Stomach (tissue), 9 donors: Measurements from ENCODE around the gene DOCK8. TPM values are rescaled to one million over a fixed set of nuclear protein-coding genes. Genes with fewer than 3 reads are reported as not detected.
A peak's percentile ranks its signal among the peaks of the same experiment; 100 is the strongest.

Source experiments
- DNase-seq, 2 donors: peaks; one replicate each; pipeline versions ENCODE4 v3.0.0 to v3.0.0-alpha.2; 2013 to 2019
- H3K27ac ChIP-seq, 5 donors: fragments of 200-600 bp in 4 of 5; sonication (generic) in 4 of 5; one replicate each; pipeline ENCODE4 v1.5.1; 2013 to 2019; ENCODE audit warnings: mild to moderate bottlenecking in 1 of 5, moderate library complexity in 1 of 5
- H3K27me3 ChIP-seq, 3 donors: fragments of 200-600 bp; sonication (generic); one replicate each; pipeline ENCODE4 v1.5.1; 2017 to 2019; ENCODE audit warnings: mixed run types in 1 of 3
- H3K36me3 ChIP-seq, 4 donors: fragments of 200-600 bp; sonication (generic); 1 replicate in 3 of 4; 2 replicates in 1 of 4; pipeline ENCODE4 v1.5.1; 2016 to 2019
- H3K4me1 ChIP-seq, 4 donors: fragments of 200-600 bp; sonication (generic); one replicate each; pipeline ENCODE4 v1.5.1; 2016 to 2019
- H3K4me3 ChIP-seq, 4 donors: fragments of 200-600 bp; sonication (generic) in 3 of 4; one replicate each; pipeline ENCODE4 v1.5.1; 2016 to 2019; ENCODE audit warnings: mild to moderate bottlenecking in 1 of 4
- H3K9me3 ChIP-seq, 4 donors: fragments of 200-600 bp; sonication (generic); one replicate each; pipeline ENCODE4 v1.5.1; 2016 to 2019
- EP300 ChIP-seq: sonication (generic); formaldehyde crosslinking; IDR thresholded peaks from one replicate; pipeline ENCODE4 v1.6.1; 2017; ENCODE audit warnings: antibody characterized with exemption
- POLR2A ChIP-seq, 4 donors: fragments of 450-650 bp; IDR thresholded peaks; one replicate each; pipeline ENCODE4 v1.6.1; 2016; ENCODE audit warnings: antibody characterized with exemption in 4 of 4, control low read depth in 2 of 4, mild to moderate bottlenecking in 1 of 4, moderate library complexity in 1 of 4
- POLR2AphosphoS5 ChIP-seq, 3 donors: sonication (generic); formaldehyde crosslinking; IDR thresholded peaks; one replicate each; pipeline ENCODE4 v1.6.1; 2016; ENCODE audit warnings: antibody characterized with exemption in 3 of 3
- WGBS, 5 donors: extraction: QIAGEN DNeasy Blood & Tissue Kit in 3 of 5; methylation state at CpG; one replicate each; pipeline versions ENCODE4 v1.1.5 to v1.1.7; 2013 to 2018; 5-methylcytosine and 5-hydroxymethylcytosine counted together
- intact Hi-C: fragments of 100-400 bp; cut with DNase I; formaldehyde crosslinking; loops from one replicate; pipeline ENCODE4 v1.15.1; 2023; ENCODE audit warnings: low total_unique reads
- polyA plus RNA-seq, 3 donors: library from polyadenylated mRNA; stranded (reverse); fragments of 200-250 nt; gene quantifications; one replicate each; pipeline ENCODE4 v1.2.3, GENCODE V29; 2013
- total RNA-seq, 5 donors: library from RNA; depleted of rRNA; stranded (reverse); fragments of >200 nt; gene quantifications; one replicate each; pipeline versions ENCODE4 v1.1.0 to v1.2.3, GENCODE V29; 2014 to 2016
- TF ChIP-seq, protein P1 (sequence below), 7 experiments: fragments of 450-650 bp in 4 of 7; fragments of 200-600 bp in 3 of 7; sonication (generic) in 3 of 7; IDR thresholded peaks; one replicate each; pipeline ENCODE4 v1.5.1; 2016 to 2019; ENCODE audit warnings: antibody characterized with exemption in 7 of 7, control low read depth in 2 of 7, mild to moderate bottlenecking in 1 of 7
- donor health status: healthy with polysubstance abuse.
- donor health status: Bipolar disorder and iron deficiency.
- donor health status: healthy.

DOCK8 gene
- total and polyA plus RNA-seq, 8 donors, result 2.8 to 191 (median 10.2) TPM

DNA sequence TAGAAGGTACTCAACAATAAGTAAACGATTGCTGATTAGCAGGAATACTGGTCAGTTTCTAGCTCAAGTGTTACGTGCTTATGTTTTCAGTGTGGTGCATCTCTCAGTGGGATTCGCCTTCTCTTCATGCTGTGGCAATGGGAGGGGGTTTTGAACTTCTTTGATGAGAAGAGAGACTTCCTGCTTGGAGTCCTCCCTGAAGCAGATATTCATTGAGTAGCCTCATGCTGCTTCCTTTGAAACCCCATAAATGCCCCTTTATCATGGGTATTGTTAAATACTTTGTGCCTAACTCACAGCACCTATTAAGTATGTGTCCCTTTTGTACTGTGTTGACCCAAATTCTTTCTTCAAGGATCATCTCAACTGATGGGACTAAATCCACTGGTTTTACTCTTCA is 116.5 kb downstream of the DOCK8 start:
- Histone ChIP-seq H3K9me3 (no peaks in the 10 kb centered on the region), H3K27ac (no peak overlapping the region), H3K4me1 (peaks cover under 1 to 20% (median 10%) of the 10 kb centered on the region in 4 donors), H3K27me3 (no peaks in the 10 kb centered on the region), H3K4me3 (no peak overlapping the region), H3K36me3 (peaks cover 0 to 59% (median 22%) of the 10 kb centered on the region in 4 donors)
- no peak for DNase-seq
- TF ChIP-seq, protein P1, sequence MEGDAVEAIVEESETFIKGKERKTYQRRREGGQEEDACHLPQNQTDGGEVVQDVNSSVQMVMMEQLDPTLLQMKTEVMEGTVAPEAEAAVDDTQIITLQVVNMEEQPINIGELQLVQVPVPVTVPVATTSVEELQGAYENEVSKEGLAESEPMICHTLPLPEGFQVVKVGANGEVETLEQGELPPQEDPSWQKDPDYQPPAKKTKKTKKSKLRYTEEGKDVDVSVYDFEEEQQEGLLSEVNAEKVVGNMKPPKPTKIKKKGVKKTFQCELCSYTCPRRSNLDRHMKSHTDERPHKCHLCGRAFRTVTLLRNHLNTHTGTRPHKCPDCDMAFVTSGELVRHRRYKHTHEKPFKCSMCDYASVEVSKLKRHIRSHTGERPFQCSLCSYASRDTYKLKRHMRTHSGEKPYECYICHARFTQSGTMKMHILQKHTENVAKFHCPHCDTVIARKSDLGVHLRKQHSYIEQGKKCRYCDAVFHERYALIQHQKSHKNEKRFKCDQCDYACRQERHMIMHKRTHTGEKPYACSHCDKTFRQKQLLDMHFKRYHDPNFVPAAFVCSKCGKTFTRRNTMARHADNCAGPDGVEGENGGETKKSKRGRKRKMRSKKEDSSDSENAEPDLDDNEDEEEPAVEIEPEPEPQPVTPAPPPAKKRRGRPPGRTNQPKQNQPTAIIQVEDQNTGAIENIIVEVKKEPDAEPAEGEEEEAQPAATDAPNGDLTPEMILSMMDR (IDR thresholded peaks at IDR 0.05), result no peak
- TF ChIP-seq EP300, result no peak
- TF ChIP-seq POLR2A (IDR thresholded peaks at IDR 0.05), result no peak
- TF ChIP-seq POLR2AphosphoS5 (IDR thresholded peaks at IDR 0.05), result no peak
- intact Hi-C loops, result no loop called here
- WGBS, 5 donors, result 34 to 71% (median 59%) methylated on average over 3 of the region's 3 CpGs

DNA sequence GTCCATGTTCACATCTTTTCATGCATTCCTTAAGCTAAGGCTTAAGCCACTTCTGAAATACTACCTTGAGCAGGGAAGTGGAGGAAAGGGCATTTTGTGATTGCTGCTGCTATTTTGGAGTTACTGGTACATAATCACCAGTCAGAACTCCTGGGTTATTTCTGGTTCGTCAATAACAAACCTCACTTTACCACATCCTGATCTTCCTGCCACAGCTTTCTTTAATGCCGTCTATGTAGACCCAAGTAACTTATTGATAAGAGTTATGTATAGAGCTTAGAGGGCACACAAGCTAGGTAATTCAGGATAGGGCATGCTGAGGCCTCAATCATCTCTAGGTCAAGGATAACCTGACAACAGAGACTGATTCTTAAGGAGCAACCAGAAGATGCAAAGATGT is 120.7 kb downstream of the DOCK8 start:
- TF ChIP-seq, protein P1 (IDR thresholded peaks at IDR 0.05), result no peak
- TF ChIP-seq EP300, result no peak
- TF ChIP-seq POLR2A (IDR thresholded peaks at IDR 0.05), result no peak
- TF ChIP-seq POLR2AphosphoS5 (IDR thresholded peaks at IDR 0.05), result no peak
- DNase-seq, result no peak
- intact Hi-C loops, result no loop called here
- Histone ChIP-seq H3K4me1 (peaks cover 14 to 33% (median 21%) of the 10 kb centered on the region in 4 donors), H3K4me3 (no peak overlapping the region), H3K27me3 (no peaks in the 10 kb centered on the region), H3K36me3 (peaks cover 4 to 56% (median 24%) of the 10 kb centered on the region in 4 donors), H3K9me3 (no peaks in the 10 kb centered on the region), H3K27ac (no peak overlapping the region)
- WGBS, 5 donors, result 25 to 52% (median 40%) methylated on average over 2 of the region's 2 CpGs

DNA sequence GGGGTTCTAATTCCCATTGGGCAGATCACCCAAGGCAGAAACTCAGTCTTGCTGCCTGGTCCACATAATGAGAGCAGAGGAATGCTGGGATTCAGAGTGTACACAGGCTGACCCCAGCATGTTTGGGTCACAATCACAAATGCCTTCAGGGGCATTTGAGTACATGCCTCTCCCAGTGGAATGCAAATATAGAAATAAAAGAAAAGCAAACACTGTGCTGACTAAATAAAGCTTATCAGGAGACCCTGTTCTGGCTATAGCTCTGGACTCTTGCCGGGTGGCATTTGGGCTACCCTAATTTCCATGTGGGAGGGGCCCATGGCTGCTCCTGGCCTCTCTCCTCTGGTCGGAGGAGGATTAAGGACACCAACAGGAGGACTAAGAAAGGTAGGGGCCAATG is 121.4 kb downstream of the DOCK8 start:
- no peak for TF ChIP-seq EP300
- peak in 2 of 3 donors; percentile 33 to 73 for TF ChIP-seq POLR2AphosphoS5 (IDR thresholded peaks at IDR 0.05)
- H3K9me3 ChIP-seq, result no peaks in the 10 kb centered on the region
- H3K4me1 ChIP-seq, result peaks cover 14 to 33% (median 21%) of the 10 kb centered on the region in 4 donors
- H3K36me3 ChIP-seq, result peaks cover 5 to 58% (median 26%) of the 10 kb centered on the region in 4 donors
- WGBS, 5 donors, result 29 to 46% (median 31%) methylated on average over 2 of the region's 2 CpGs
- DNase-seq, result peak; percentile 72 to 80
- intact Hi-C loops, result no loop called here
- no peaks in the 10 kb centered on the region for H3K27me3 ChIP-seq
- peak overlapping the region in 1 of 5 donors; percentile 13 for H3K27ac ChIP-seq
- H3K4me3 ChIP-seq, result no peak overlapping the region

DNA sequence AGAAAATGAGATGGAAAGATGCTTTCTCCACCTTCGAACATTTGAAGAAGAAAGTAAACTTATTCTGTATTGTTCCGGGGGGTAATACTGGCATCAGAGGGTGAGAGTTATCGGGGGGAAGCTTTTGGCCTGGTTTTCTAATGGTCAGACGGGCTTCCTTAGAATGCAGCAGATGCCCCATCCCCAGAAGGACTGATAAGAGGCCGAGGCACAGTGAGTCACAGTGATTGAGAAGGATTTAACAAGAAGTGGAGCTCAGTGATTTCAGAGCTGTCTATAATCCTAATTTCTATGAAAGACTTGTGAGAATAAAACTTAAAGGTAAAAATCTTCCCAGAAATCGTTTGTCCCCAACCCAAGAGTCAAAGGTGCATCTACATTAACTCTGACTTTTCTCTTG is 123.9 kb downstream of the DOCK8 start:
- TF ChIP-seq POLR2AphosphoS5 (IDR thresholded peaks at IDR 0.05) (no peak), EP300 (no peak), POLR2A (IDR thresholded peaks at IDR 0.05) (no peak)
- TF ChIP-seq, protein P1 (IDR thresholded peaks at IDR 0.05), result no peak

DNA sequence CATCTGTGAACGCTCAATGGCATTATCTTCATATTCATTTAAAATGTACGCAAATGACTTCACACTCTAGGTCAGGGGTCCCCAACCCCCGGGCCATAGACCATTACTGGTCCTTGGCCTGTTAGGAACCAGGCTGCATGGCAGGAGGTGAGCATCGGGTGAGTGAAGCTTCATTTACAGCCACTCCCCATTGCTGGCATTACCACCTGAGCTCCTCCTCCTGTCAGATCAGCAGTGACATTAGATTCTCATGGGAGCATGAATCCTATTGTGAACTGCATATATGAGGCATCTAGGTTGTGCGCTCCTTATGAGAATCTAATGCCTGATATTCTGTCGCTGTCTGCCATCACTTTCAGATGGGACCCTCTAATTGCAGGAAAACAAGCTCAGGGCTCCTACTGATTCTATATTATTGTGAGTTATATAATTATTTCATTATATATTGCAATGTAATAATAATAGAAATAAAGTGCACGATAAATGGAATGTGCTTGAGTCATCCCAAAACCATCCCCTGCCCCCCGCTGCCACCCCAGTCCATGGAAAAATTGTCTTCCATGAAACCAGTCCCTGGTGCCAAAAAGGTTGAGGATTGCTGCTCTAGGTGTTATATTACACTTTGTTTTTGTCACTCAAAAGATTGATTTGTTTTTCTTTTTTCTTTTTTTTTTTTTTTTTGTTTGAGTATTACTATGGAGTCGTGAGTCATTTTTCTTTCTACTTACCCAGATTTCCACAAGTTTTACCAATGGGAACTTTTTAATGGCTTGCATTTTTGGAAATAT is 127.2 kb downstream of the DOCK8 start:
- TF ChIP-seq, protein P1 (IDR thresholded peaks at IDR 0.05), result no peak
- TF ChIP-seq POLR2A (IDR thresholded peaks at IDR 0.05) (no peak), POLR2AphosphoS5 (IDR thresholded peaks at IDR 0.05) (no peak), EP300 (no peak)
- H3K27ac ChIP-seq, result no peak overlapping the region
- no peaks in the 10 kb centered on the region for H3K9me3 ChIP-seq
- no peak for DNase-seq
- peaks cover 0 to 58% (median 17%) of the 10 kb centered on the region in 4 donors for H3K36me3 ChIP-seq
- no peaks in the 10 kb centered on the region for H3K27me3 ChIP-seq
- intact Hi-C loops, result no loop called here
- no peak overlapping the region for H3K4me3 ChIP-seq
- peaks cover 4 to 7% (median 6%) of the 10 kb centered on the region in 4 donors for H3K4me1 ChIP-seq
- WGBS, 5 donors, result 84 to 89% (median 87%) methylated on average over 9 of the region's 9 CpGs

More for the DNA sequence above, 123.9 kb downstream of the DOCK8 start:
- no peak overlapping the region for H3K27ac ChIP-seq
- no peaks in the 10 kb centered on the region for H3K27me3 ChIP-seq
- H3K36me3 ChIP-seq, result peaks cover 5 to 56% (median 26%) of the 10 kb centered on the region in 4 donors
- DNase-seq, result no peak
- H3K4me1 ChIP-seq, result peaks cover 14 to 33% (median 21%) of the 10 kb centered on the region in 4 donors
- intact Hi-C loops, result no loop called here
- no peaks in the 10 kb centered on the region for H3K9me3 ChIP-seq
- 69 to 80% (median 75%) methylated on average over 6 of the region's 6 CpGs for WGBS, 5 donors
- no peak overlapping the region for H3K4me3 ChIP-seq
